K562 (cell line): Measurements from ENCODE around the gene NUPR1.

ENCODE experiments used
- EP300 ChIP-seq: IDR thresholded peaks from 2 replicates; pipeline ENCODE4 v1.6.1; 2012; ENCODE audit warnings: low read length, improper control_type of control experiment
- ESRRA ChIP-seq: fragments of 450-650 bp; IDR thresholded peaks from 2 replicates; pipeline ENCODE4 v1.6.1; 2014; ENCODE audit warnings: low read depth, mild to moderate bottlenecking, moderate library complexity, borderline replicate concordance
- ZNF184 ChIP-seq: sonication (generic); formaldehyde crosslinking; IDR thresholded peaks from 2 replicates; pipeline ENCODE4 v1.5.0; 2020; ENCODE audit warnings: missing genetic modification reagents
- TF ChIP-seq, protein P1 (sequence below), 3 experiments: IDR thresholded peaks in 2 of 3; conservative IDR thresholded peaks in 1 of 3; 2 replicates each; pipeline ENCODE4 v1.5.1; 2011 to 2012; ENCODE audit warnings: low read length in 3 of 3, mild to moderate bottlenecking in 3 of 3, control low read depth in 2 of 3, improper control_type of control experiment in 1 of 3, inconsistent platforms in 1 of 3, low read depth in 1 of 3, mixed read lengths in 1 of 3, moderate library complexity in 1 of 3; ENCODE audit not compliant: insufficient read depth in 2 of 3

DNA sequence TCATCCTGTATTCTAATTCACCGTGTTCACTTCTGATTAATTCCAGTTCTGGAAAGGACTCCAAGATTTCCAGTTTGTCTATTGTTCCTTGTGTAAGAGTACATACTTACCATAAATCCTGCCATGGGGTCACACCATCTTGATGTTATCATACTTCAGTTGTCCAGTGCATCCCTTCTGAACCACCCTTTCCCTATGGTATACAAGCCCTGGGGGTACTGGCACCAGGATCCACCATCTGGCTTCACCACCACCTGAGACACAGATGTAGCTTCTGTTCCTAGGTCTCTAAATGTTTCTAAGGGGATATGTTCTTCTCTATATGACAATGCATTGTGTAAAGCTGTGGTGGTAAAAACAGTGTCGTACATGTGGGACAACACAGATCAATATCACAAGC, 36.2 kb upstream of the NUPR1 start:
- TF ChIP-seq EP300 (no peak), ESRRA (no peak), ZNF184 (CRISPR knock-in tag) (no peak)
- TF ChIP-seq, protein P1, sequence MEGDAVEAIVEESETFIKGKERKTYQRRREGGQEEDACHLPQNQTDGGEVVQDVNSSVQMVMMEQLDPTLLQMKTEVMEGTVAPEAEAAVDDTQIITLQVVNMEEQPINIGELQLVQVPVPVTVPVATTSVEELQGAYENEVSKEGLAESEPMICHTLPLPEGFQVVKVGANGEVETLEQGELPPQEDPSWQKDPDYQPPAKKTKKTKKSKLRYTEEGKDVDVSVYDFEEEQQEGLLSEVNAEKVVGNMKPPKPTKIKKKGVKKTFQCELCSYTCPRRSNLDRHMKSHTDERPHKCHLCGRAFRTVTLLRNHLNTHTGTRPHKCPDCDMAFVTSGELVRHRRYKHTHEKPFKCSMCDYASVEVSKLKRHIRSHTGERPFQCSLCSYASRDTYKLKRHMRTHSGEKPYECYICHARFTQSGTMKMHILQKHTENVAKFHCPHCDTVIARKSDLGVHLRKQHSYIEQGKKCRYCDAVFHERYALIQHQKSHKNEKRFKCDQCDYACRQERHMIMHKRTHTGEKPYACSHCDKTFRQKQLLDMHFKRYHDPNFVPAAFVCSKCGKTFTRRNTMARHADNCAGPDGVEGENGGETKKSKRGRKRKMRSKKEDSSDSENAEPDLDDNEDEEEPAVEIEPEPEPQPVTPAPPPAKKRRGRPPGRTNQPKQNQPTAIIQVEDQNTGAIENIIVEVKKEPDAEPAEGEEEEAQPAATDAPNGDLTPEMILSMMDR (IDR thresholded peaks at IDR 0.05 in 2 of 3, conservative IDR thresholded peaks at IDR 0.05 in 1 of 3; ENCODE audit: insufficient read depth in 2 of 3, low read depth in 1 of 3, low read length in 3 of 3): no peak
